GM18873 (cell line): ENCODE data around the gene CCR5.
"Not testable (repeated sequence)": the region's sequence is repeated elsewhere in the genome, so short reads cannot be mapped to it uniquely, and the experiment has no call there.

Source experiments
- ATAC-seq: cut with Tn5 transposase; IDR thresholded peaks from one replicate; pipeline ENCODE4 v1.9.1; 2021; ENCODE audit warnings: mild to moderate bottlenecking, moderate library complexity, moderate number of reproducible peaks; ENCODE audit not compliant: unreplicated experiment, low FRiP score

The CCR5 gene

DNA sequence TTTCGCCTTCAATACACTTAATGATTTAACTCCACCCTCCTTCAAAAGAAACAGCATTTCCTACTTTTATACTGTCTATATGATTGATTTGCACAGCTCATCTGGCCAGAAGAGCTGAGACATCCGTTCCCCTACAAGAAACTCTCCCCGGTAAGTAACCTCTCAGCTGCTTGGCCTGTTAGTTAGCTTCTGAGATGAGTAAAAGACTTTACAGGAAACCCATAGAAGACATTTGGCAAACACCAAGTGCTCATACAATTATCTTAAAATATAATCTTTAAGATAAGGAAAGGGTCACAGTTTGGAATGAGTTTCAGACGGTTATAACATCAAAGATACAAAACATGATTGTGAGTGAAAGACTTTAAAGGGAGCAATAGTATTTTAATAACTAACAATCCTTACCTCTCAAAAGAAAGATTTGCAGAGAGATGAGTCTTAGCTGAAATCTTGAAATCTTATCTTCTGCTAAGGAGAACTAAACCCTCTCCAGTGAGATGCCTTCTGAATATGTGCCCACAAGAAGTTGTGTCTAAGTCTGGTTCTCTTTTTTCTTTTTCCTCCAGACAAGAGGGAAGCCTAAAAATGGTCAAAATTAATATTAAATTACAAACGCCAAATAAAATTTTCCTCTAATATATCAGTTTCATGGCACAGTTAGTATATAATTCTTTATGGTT lies at the start of gene CCR5:
CCR5 (plus strand) TSS at position 108 of the 680 bp plus-strand sequence. CDS start 1,957 bp downstream, outside the sequence.
- ATAC-seq = no peak

DNA sequence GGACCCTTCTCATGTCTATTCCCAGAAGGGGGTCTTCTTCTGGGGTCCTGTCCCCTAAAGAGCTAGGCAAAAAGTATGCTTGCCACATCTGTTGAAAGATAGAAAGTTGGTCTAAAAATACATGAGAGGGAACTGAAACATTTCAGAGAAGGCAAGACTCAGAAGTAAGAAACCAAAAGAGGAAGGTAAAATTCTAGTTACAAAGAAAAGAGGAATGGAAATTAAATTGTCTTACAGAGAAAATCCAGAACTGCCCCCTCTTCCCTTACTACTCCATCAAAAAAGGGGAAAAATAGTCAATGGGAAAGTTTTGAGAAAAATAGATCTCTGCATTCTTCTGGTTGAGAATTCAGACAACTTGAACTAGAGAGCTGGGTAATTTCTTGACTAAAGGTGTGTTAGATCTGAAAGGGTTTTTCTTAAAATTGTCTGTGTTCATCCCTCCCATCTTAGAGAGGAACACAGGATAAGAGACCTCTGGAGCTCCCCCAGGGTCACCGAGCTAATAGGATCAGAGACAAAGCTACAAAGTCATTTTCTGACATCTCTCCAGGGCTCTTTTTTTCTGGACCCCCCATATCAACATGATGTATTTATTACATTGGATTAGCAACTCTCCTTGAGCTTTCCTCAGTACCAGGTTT lies 49.2 kb upstream of the CCR5 start:
- no peak for ATAC-seq

DNA sequence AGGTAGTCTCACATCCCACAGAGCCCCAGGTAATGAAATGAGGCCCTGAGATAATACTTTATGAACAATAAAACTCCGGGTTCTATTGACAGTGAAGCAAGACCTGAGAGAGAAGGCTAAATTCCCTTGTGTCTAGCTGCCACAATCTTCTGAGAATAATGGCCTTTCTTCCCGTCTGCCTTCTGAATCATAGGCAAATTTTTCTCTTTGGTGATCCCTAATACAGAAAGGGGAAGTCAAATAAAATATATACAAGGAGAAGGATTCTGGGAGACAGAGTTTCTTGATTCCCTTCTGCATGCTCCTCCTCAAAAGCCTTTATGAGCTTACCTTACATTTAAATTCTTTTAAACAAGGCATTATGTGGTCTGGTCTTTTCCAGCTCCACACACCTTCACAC lies 46.7 kb upstream of the CCR5 start:
- no peak for ATAC-seq

DNA sequence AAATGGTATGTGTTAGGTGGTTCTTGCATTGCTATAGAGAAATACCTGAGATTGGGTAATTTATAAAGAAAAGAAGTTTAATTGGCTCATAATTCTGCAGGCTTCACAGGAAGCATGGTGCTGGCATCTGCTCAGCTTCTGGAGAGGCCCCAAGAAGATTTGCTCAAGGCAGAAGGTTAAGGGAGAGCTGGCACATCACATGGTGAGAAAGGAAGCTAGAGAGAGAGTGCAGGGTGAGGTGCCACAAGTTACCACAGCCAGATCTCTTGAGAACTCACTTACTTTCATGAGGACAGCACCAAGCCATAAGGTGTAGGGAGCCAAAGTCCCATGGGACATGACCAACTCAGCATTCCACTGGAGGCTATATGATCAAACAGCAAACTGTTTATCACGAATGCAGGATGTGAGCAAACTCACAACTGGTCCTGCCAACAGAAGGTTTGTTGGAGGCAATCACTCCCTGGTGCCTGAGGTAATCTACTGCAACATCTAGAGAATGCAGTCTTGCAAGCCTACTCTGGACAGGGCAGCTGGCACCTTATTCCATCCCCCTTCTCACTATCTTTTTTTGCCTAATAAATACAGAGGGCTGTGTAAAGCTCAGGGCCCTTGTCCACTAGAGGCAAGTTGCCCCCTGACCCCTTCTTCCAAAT lies 45.0 kb upstream of the CCR5 start:
- ATAC-seq = no peak

DNA sequence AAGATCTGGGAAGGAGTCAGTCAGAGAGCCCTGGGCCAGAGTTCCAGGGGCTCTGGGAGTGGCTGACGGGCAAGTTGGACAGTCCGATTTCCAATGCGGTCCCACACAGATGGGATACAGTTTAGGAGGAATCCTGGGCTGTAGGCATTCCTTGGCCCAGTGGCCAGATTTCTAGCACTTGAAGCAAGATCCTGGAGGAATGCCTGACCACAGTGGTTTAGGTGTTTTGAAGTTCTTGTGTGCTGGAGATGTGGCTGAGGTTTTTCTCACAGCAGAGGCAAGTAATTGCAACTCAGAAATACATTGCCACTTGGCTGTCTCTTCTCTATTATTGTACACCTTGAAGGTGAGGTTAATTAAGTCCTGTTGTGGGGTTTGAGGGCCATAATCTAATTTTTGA lies 40.1 kb upstream of the CCR5 start:
- not testable (repeated sequence) for ATAC-seq

DNA sequence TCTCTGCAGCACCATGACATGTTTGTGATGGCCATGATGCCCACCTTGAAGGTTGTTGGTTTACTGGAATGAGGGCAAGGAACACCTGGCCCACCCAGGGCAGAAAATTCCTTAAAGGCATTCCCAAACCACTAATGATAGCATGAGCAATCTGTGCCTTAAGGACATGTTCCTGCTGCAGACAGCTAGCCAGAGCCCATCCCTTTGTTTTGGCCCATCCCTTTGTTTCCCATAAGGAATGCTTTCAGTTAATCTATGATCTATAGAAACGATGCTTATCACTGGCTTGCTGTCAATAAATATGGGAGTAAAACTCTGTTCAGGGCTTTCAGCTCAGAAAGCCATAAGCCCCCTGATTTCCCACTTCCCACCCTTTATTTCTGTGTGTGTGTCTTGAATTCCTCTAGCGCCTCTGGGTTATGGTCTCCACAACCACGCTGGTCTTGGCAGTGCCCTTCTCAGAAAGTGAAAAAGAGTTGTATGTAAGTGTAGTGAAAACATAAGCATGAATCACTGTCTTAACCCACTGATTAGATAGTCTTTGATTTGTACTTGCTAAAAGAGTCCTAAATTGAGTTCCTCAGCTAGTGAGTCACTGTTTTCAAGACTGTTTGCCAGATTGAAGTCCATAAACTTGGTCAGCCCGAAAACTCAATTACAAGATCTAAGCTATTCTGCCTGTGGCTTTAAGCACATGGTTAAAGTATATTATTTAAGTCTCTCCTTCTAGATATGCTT lies 35.8 kb upstream of the CCR5 start:
- no peak for ATAC-seq

DNA sequence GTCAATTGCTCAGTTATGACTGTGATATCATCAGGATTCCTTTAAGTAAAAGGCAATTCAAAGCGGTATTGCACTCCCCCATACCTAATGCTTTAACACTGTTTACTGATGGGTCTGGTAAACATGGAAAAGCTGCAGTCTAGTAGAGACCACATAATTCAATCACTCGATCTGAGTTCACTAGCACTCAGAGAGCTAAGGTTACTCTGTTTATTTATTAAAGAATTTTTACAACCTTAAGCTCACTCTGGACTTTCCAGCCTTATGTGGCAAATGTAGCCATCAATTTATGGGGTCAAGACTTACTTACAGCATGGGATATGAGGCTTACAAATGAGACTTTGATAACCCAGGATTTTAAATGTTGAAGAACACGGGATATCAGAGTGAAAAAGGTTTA lies 35.2 kb upstream of the CCR5 start:
- no peak for ATAC-seq

DNA sequence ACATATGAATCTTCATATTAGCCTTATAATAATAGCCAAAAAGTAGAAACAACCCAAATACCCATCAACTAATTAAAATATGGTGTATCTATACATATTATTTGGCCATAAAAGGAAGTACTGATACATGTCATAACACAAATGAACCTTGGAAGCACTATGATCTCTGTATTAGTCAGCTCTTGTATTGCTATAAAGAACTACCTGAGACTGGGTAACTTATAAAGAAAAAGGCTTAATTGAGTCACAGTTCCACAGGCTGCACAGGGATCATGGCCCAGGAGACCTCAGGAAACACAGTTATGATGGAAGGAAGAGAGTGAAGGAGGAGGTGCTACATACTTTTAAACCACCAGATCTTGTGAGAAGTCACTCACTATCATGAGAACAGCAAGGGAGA lies 32.8 kb upstream of the CCR5 start:
- ATAC-seq = no peak

DNA sequence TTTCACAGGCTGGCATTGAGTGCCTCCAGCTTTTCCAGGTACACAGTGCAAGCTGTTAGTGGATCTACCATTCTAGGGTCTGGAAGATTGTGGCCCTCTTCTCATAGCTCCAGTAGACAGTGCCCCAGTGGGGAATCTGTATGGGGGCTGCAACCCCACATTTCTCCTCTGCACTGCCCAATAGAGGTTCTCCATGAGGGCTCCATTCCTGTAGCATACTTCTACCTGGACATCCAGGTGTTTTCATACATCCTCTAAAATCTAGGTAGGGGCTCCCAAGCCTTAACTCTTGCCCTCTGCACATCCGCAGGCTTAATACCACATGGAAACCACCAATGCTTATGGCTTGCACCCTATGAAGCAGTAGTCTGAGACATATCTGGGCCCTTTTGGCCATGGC lies 31.9 kb upstream of the CCR5 start:
- no peak for ATAC-seq

DNA sequence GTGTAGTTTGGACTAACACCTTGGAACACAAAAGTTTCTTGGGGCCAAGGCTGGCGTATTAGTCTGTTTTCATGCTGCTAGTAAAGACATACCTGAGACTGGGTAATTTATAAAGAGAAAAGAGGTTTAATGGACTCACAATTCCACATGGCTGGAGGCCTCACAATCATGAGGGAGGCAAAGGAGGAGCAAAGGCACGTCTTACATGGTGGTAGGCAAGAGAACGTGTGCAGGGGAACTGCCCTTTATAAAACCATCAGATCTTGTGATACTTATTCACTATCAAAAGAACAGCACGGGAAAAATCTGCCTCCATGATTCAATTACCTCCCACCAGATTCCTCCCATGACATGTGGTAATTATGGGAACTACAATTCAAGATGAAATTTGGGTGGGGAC lies 26.3 kb upstream of the CCR5 start:
- no peak for ATAC-seq

DNA sequence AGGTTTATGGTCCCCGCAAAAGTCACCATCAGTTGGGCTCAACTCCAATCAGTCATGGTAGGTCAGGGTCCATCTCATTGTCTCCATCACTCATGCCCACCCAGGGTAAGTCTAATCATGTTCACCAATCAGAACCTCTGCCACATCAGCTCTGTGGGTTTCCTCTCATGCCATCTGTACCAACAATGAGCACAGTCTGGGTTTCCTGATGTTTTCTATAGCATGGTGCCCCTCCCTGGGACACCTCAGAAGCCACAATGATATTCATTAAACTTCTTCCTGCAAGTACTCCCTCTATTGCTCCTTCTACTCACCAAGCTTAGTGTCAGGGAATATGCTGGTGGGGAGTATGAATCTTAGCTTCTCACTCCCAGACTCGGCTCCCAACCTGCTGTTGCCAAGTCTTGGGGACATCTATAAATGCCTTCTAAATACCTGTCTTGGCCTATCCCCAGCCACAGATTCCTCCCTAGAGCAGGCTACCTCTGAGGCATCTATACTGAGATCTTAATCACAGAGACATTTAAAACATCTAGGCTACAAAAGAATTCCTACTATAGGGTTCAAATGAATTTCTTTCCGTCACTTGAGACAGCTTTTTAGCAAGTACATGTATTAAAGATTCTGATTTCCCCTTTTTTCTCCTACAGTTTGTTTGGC lies 21.8 kb upstream of the CCR5 start:
- no peak for ATAC-seq

DNA sequence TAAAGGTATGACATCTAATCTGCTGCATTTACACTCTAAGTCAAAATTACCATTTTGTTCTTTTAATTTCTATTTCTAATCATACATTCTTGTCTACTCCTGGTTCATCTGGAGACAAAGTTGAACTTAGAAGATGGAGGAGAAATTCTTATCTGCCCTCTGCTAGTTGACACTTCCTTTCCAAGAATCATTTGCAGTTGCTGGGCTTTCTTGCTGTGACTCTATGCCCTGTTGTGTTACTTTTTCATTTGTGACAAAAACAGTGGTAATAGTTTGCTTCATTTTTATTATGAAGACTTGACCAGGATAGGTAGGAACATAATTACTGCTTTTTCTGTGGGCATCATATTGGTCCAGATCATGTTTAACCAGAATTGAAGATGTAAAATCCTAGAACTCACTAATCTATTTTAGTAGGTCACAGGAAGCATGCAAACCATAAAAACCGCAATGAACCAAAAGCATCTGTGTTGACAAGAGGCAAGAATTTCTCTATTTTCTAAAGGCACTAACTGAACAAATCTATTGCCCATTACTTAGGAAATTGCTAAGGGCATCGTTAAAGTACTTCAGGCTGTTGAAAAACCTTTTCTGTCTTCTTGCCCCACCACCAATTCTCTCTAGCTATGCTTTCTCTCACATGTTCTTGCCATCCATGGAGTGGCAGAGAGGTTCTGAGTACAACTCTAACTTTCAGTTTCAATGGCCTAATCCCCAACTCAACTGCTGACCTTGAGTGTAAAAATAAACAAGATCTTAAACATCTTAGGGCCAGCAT lies 21.1 kb upstream of the CCR5 start:
- peak; percentile 70 for ATAC-seq

DNA sequence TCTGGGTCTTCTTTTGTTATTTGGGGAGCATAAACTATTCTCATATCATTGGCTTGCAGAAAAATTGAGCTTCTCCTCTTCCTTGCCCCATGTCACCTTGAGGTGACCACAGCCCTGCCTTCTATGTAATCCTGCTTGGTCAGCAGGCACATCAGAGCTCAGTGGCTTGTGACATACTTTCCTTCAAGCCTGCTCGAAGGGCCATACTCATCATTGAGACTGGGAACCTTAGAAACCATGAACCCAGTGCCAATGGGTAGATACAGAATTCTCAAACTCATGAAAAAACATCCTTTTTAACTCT lies 20.5 kb upstream of the CCR5 start:
- no peak for ATAC-seq

DNA sequence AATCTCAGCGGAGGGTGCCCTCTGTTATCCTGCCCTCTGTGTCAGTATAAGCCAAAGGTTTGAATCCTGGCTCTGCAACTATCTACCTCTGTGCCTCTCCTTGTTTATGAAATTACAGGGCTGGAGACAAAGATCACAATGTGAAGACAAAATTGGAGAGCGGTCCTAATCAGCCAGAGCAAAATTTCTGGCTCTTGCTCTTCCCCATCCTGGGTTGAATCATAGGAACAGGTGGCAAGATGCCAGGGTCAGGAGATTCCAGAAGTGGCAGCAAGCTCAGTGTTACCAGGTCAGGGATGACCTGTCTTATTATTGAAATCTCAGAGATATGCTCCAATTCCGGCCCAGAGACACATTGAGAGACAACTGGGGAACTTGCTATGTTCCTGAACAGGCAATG lies 19.1 kb upstream of the CCR5 start:
- ATAC-seq = no peak

DNA sequence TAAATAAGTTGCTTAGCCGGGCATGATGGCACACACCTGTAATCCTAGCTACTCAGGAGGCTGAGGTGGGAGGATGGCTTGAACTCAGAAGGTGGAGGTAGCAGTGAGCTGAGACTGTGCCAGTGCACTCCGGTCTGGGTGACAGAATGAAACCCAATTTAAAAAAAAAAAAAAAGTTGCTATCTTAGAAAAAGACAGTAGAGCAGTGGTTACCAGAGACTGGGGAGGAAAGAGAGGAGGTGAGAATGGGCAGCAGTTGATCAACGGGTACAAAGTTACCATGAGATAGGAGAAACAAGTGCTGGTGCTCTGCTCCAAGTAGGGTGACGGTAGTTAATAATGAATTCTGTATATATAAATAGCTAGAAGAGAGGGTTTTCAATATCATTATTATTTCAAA lies 17.7 kb upstream of the CCR5 start:
- no peak for ATAC-seq

DNA sequence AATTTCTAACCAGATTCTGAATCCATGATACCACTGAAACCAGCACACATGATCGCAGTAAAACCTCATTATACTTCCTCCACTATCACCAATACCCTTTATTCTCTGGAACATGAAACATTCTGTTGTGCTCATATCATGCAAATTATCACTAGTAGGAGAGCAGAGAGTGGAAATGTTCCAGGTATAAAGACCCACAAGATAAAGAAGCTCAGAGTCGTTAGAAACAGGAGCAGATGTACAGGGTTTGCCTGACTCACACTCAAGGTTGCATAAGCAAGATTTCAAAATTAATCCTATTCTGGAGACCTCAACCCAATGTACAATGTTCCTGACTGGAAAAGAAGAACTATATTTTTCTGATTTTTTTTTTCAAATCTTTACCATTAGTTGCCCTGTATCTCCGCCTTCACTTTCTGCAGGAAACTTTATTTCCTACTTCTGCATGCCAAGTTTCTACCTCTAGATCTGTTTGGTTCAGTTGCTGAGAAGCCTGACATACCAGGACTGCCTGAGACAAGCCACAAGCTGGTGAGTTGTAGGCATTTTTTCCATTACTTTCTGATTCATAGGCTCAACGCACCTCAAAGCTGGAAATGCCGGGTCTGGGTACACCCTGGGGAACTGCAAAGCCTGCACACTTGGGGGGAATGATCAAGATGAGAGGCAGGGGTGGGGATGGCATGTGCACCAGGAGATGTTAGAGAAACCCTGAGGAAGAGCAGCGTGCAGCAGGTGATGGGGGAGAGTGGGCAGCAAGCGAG lies 16.9 kb upstream of the CCR5 start, which contains the start of gene CCR2:
CCR2 (plus strand) TSS at position 465 of the 764 bp plus-strand sequence. CDS start 3,417 bp downstream, outside the sequence.
- no peak for ATAC-seq

DNA sequence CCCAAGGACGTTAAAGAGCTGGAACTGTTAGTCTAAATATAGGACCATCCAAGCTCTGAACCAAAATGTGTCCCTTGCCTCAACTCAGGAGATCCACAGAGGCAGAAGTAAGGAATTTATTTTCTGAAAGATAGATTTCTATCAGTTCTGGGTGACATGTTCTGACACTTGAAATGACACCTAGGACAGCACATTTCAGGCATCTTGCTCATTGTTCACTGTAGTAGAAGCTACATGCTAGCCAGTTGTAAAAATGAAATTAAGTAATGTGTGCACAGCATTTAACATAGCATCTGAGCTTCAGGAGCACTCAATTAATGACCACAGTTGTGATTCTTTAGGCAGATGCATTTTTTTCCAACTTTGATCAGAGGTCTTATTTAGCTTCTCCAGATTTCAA lies 16.3 kb upstream of the CCR5 start:
- no peak for ATAC-seq

DNA sequence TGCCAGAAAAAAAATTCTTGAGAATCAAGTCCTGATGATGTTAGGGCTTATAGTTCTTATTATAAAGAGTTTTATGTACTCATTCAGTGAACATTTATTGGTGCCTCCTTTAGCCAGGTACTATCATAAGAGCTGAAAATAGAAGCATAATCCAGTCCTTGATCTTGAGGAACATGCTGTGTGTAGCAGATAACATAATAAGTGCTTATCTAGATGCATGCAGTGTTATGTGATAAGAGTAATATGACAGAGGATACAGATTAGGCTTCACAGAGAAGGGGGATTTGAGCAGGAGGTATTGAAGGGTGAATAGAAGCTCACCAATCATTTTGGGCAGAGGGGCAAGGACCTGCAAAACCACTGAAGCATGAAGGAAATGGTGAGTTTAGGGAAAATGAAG lies 15.8 kb upstream of the CCR5 start:
- no peak for ATAC-seq

DNA sequence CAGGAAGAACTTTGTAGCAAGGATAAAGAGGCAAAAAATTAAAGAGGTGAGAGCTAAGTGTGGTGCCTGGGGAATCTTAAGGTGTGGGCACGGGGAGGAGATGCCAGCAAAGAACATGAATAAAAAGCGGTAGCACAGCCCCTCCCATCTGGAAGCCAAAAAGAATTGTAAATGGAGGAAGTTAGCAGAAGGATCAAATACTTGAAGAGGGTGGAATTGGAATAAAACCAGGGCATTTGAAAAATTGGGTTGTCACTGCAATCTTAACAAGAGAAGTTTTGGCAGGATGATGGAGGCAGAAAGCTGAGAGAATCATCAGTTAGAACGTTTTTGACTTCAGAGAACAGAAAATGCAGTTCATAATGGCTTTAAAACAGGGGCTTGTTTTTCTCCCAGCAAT lies 14.5 kb upstream of the CCR5 start:
- no peak for ATAC-seq
